ENCODE measurements around the gene CPA5. TPM values are rescaled to one million over a fixed set of nuclear protein-coding genes. Genes with fewer than 3 reads are reported as not detected.

Gene CPA5
- total and polyA plus RNA-seq, 2 experiments from 2014 or later = 0.98 TPM; not detected in 1

GRCh38 chr7:130417213-130417612 is 72.6 kb downstream of the CPA5 start:
- H3K4me1 ChIP-seq (ENCODE audit: low read depth) = peaks cover 28% of the 10 kb centered on the region
- peak in 1 of 2 donors; percentile 12 for DNase-seq (ENCODE audit: low read depth in 1 of 2, low spot score in 1 of 2)
- H3K4me3 ChIP-seq = no peak overlapping the region
- no peak for TF ChIP-seq CTCF (IDR thresholded peaks at IDR 0.05; ENCODE audit: low read depth, low read length)
- no peaks in the 10 kb centered on the region for H3K36me3 ChIP-seq
- H3K27ac ChIP-seq = no peak overlapping the region
- H3K9me3 ChIP-seq (ENCODE audit: low read depth) = no peaks in the 10 kb centered on the region
- no peaks in the 10 kb centered on the region for H3K27me3 ChIP-seq

GRCh38 chr7:130418306-130418705 is 73.7 kb downstream of the CPA5 start:
- TF ChIP-seq CTCF (IDR thresholded peaks at IDR 0.05; ENCODE audit: low read depth, low read length) = no peak
- no peaks in the 10 kb centered on the region for H3K27me3 ChIP-seq
- H3K36me3 ChIP-seq = no peaks in the 10 kb centered on the region
- no peaks in the 10 kb centered on the region for H3K9me3 ChIP-seq (ENCODE audit: low read depth)
- no peak overlapping the region for H3K4me3 ChIP-seq
- no peak overlapping the region for H3K27ac ChIP-seq
- peaks cover 28% of the 10 kb centered on the region for H3K4me1 ChIP-seq (ENCODE audit: low read depth)
- DNase-seq (ENCODE audit: low read depth in 1 of 2, low spot score in 1 of 2) = no peak

Other genes with a start within 250 kb of the CPA5 start
- 8.5 and 14.2 TPM in 2 replicates for gene TMEM209, start 139.4 kb upstream of the CPA5 start, total RNA-seq
- gene TMEM209, start 139.4 kb upstream of the CPA5 start, polyA plus RNA-seq = 14.0 and 18.2 TPM in 2 replicates
- gene SSMEM1, start 137.0 kb upstream of the CPA5 start, total RNA-seq = not detected in 2 replicates
- gene SSMEM1, start 137.0 kb upstream of the CPA5 start, polyA plus RNA-seq = not detected in 2 replicates
- gene CPA2, start 78.0 kb upstream of the CPA5 start, total RNA-seq = 0.71 and 1.9 TPM in 2 replicates
- 0.39 TPM in 1 of 2 replicates, not detected in the other for gene CPA2, start 78.0 kb upstream of the CPA5 start, polyA plus RNA-seq
- 0.07 TPM in 1 of 2 replicates, not detected in the other for gene CPA4, start 51.7 kb upstream of the CPA5 start, total RNA-seq
- 0.24 and 0.39 TPM in 2 replicates for gene CPA4, start 51.7 kb upstream of the CPA5 start, polyA plus RNA-seq
- gene CPA1, start 35.7 kb downstream of the CPA5 start, total RNA-seq = 3.3 and 4.3 TPM in 2 replicates
- 3.5 and 6.2 TPM in 2 replicates for gene CPA1, start 35.7 kb downstream of the CPA5 start, polyA plus RNA-seq
- gene CEP41, start 96.2 kb downstream of the CPA5 start, total RNA-seq = 8.0 and 10.7 TPM in 2 replicates
- gene CEP41, start 96.2 kb downstream of the CPA5 start, polyA plus RNA-seq = 27.4 and 48.8 TPM in 2 replicates
- 56.2 and 57.2 TPM in 2 replicates for gene MEST, start 147.3 kb downstream of the CPA5 start, total RNA-seq
- 91.6 and 98.3 TPM in 2 replicates for gene MEST, start 147.3 kb downstream of the CPA5 start, polyA plus RNA-seq

Data from cardiac muscle cell (in vitro differentiated cells and primary cell).